HCT116 (cell line): Measurements from ENCODE around the gene MAPKAPK3.

Experiments used
- ATF3 ChIP-seq: IDR thresholded peaks from 2 replicates; pipeline ENCODE4 v1.6.1; 2012
- CTCF ChIP-seq, 3 experiments: fragments of 200-600 bp in 1 of 3; sonication (generic) in 1 of 3; IDR thresholded peaks in 2 of 3; conservative IDR thresholded peaks in 1 of 3; 2 replicates each; pipeline ENCODE4 v1.5.1; 2012 to 2017; ENCODE audit warnings: low read depth in 2 of 3, low read length in 2 of 3, antibody characterized with exemption in 1 of 3, borderline replicate concordance in 1 of 3, control low read depth in 1 of 3, mild to moderate bottlenecking in 1 of 3, mixed read lengths in 1 of 3, mixed run types in 1 of 3, moderate library complexity in 1 of 3; ENCODE audit not compliant: insufficient read depth in 1 of 3
- EGR1 ChIP-seq: IDR thresholded peaks from 2 replicates; pipeline ENCODE4 v1.6.1; 2012; ENCODE audit warnings: low read depth
- EZH2 ChIP-seq: fragments of 200-600 bp; sonication (generic); IDR thresholded peaks from 2 replicates; pipeline ENCODE4 v1.6.1; 2017; ENCODE audit warnings: antibody characterized with exemption, mixed run types
- POLR2A ChIP-seq: IDR thresholded peaks from 2 replicates; pipeline ENCODE4 v1.7.0; 2011; ENCODE audit warnings: borderline replicate concordance; ENCODE audit not compliant: insufficient read depth, insufficient read length; ENCODE audit errors: extremely low read depth
- POLR2AphosphoS5 ChIP-seq: IDR thresholded peaks from 2 replicates; pipeline ENCODE4 v1.6.1; 2011; ENCODE audit warnings: mild to moderate bottlenecking, low read depth, low read length, moderate library complexity
- SP1 ChIP-seq: IDR thresholded peaks from 2 replicates; pipeline ENCODE4 v1.6.1; 2012; ENCODE audit warnings: low read depth
- ZNF274 ChIP-seq: fragments of 200-500 bp; sonication (Bioruptor generic); IDR thresholded peaks from 2 replicates; pipeline ENCODE4 v1.6.1; 2014; ENCODE audit warnings: mild to moderate bottlenecking, low read depth, low read length, inconsistent platforms
- TF ChIP-seq, protein P1 (sequence below): IDR thresholded peaks from 2 replicates; pipeline ENCODE4 v1.6.1; 2012; ENCODE audit warnings: low read depth

- no peak for TF ChIP-seq POLR2A
- TF ChIP-seq POLR2AphosphoS5 = no peak
- TF ChIP-seq EZH2 = no peak
- TF ChIP-seq ZNF274 = no peak
- TF ChIP-seq CTCF (IDR thresholded peaks at IDR 0.05 in 2 of 3, conservative IDR thresholded peaks at IDR 0.05 in 1 of 3; ENCODE audit: borderline replicate concordance in 1 of 3, insufficient read depth in 1 of 3, low read depth in 2 of 3, low read length in 2 of 3) = no peak
- no peak for TF ChIP-seq SP1
- TF ChIP-seq, protein P1, sequence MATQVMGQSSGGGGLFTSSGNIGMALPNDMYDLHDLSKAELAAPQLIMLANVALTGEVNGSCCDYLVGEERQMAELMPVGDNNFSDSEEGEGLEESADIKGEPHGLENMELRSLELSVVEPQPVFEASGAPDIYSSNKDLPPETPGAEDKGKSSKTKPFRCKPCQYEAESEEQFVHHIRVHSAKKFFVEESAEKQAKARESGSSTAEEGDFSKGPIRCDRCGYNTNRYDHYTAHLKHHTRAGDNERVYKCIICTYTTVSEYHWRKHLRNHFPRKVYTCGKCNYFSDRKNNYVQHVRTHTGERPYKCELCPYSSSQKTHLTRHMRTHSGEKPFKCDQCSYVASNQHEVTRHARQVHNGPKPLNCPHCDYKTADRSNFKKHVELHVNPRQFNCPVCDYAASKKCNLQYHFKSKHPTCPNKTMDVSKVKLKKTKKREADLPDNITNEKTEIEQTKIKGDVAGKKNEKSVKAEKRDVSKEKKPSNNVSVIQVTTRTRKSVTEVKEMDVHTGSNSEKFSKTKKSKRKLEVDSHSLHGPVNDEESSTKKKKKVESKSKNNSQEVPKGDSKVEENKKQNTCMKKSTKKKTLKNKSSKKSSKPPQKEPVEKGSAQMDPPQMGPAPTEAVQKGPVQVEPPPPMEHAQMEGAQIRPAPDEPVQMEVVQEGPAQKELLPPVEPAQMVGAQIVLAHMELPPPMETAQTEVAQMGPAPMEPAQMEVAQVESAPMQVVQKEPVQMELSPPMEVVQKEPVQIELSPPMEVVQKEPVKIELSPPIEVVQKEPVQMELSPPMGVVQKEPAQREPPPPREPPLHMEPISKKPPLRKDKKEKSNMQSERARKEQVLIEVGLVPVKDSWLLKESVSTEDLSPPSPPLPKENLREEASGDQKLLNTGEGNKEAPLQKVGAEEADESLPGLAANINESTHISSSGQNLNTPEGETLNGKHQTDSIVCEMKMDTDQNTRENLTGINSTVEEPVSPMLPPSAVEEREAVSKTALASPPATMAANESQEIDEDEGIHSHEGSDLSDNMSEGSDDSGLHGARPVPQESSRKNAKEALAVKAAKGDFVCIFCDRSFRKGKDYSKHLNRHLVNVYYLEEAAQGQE = no peak
- no peak for TF ChIP-seq EGR1
- TF ChIP-seq ATF3 = no peak
These were observed 44.1 kb upstream of the MAPKAPK3 start for GRCh38 chr3:50572801-50573371.
